BE2C (cell line): ENCODE results near the gene NPAS1.
"Not testable (repeated sequence)": the region's sequence is repeated elsewhere in the genome, so short reads cannot be mapped to it uniquely, and the experiment has no call there.

Experiments used
- DNase-seq: peaks from one replicate; pipeline ENCODE4 v3.0.0-alpha.2; 2020
- H3K27me3 ChIP-seq: fragments of 250-450 bp; sonication (Bioruptor Pico); 2 replicates; pipeline ENCODE4 v1.5.1; 2020; ENCODE audit warnings: mild to moderate bottlenecking
- H3K36me3 ChIP-seq: fragments of 250-450 bp; sonication (Bioruptor Pico); 2 replicates; pipeline ENCODE4 v1.5.1; 2020; ENCODE audit warnings: mild to moderate bottlenecking
- H3K4me1 ChIP-seq: fragments of 250-450 bp; sonication (Bioruptor Pico); 2 replicates; pipeline ENCODE4 v1.5.1; 2020
- H3K4me3 ChIP-seq: 2 replicates; pipeline ENCODE4 v1.5.1; 2011; ENCODE audit warnings: low read depth, low read length
- H3K9me3 ChIP-seq: fragments of 250-450 bp; sonication (Bioruptor Pico); 2 replicates; pipeline ENCODE4 v1.5.1; 2020
- CTCF ChIP-seq: IDR thresholded peaks from 2 replicates; pipeline ENCODE4 v1.5.1; 2012; ENCODE audit warnings: mild to moderate bottlenecking, low read depth, low read length

Gene NPAS1

DNA sequence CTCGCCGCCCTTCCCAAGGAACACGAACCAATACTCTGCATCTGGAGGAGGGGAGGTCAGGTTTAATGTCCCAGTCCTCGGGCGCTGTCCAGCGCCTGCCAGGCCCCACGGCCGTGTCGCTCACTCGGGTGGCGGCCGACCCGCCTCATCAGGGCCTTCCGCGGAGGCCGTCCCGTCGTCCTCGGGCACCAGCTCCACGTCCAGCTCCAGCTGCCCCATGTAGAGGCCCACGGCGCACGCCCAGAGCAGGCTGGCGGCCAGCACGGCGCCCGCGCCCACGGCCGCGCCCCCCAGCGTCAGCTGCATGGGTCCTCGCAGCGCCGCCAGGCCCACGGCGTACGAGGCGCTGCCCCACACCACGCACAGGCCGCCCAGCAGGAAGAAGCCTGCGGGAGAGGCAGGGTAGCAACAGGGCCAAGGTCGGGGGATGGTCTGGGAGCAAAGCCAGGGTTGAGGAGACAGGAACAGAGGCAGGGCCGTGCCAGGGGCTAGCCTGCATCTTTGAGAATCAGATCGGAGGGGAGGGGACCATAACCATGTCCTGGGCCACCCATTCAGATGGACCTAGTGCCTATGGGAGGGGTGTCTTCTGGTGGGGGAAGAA, 26.3 kb downstream of the NPAS1 start:
- Histone ChIP-seq H3K4me3 (no peak overlapping the region), H3K36me3 (no peaks in the 10 kb centered on the region; the same call in 1 of the 2 replicates), H3K27me3 (no peaks in the 10 kb centered on the region), H3K4me1 (no peaks in the 10 kb centered on the region), H3K9me3 (no peaks in the 10 kb centered on the region)
- TF ChIP-seq CTCF, result no peak
- no peak for DNase-seq

DNA sequence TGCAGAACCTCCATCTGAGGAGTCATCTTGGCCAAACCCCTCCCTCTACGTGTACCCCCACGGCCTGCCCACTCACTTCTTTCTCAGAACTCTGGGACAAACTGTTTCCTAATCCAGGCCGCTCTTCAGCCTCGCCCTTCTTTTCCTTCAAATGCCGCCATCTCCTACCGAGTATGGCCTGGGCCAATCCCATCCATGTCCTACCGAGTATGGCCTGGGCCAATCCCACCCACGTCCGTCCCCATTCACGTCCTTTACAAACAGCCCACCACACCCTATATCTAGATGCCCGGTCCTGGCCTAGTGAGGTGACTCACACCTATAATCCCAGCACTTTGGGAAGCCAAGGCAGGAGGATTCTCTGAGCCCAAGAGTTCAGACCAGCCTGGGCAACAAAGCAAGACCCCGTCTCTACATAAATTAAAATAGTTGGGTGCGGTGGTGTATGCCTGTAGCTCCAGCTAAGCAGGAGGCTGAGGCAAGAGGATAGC, 27.7 kb downstream of the NPAS1 start:
- peak overlapping the region; percentile 80 for H3K4me3 ChIP-seq
- no peaks in the 10 kb centered on the region for H3K4me1 ChIP-seq
- no peak for DNase-seq
- H3K36me3 ChIP-seq, result no peaks in the 10 kb centered on the region; the same call in 1 of the 2 replicates
- H3K9me3 ChIP-seq, result no peaks in the 10 kb centered on the region
- H3K27me3 ChIP-seq, result no peaks in the 10 kb centered on the region
- TF ChIP-seq CTCF, result no peak

DNA sequence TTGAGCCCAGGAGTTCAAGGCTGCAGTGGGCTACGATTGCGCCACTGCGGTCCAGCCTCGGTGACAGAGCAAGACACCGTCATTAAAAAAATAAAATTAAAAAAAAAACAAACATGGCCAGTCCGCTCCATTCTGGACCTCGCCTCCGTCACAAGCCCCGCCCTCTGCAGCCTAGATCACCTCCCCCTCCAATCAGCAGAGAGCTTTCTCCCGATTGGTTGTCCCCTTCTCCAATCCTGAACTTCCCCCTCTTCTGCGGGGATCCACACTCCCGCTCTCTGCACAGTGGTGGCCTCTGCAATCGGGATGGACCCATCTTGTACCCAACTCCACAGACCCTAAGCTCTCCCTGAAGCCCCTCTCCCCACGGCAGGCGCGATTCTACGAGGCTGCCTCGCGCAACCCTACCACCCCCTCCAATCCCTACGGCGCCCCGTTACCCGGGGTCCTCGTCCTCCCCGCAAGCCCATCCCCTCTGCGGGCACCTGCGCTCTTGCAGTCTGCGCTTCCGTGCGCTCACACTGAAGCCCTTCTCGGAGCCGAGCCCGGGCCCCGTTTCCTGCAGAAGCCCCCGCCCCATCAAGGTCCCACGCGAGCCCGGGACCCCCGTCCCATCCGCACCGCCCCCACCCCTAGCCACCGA, 28.2 kb downstream of the NPAS1 start:
- peak; percentile 86 for DNase-seq
- H3K9me3 ChIP-seq, result no peaks in the 10 kb centered on the region
- no peaks in the 10 kb centered on the region for H3K4me1 ChIP-seq
- TF ChIP-seq CTCF, result no peak
- peak overlapping the region; percentile 80 for H3K4me3 ChIP-seq
- H3K36me3 ChIP-seq, result no peaks in the 10 kb centered on the region; the same call in 1 of the 2 replicates
- H3K27me3 ChIP-seq, result no peaks in the 10 kb centered on the region

DNA sequence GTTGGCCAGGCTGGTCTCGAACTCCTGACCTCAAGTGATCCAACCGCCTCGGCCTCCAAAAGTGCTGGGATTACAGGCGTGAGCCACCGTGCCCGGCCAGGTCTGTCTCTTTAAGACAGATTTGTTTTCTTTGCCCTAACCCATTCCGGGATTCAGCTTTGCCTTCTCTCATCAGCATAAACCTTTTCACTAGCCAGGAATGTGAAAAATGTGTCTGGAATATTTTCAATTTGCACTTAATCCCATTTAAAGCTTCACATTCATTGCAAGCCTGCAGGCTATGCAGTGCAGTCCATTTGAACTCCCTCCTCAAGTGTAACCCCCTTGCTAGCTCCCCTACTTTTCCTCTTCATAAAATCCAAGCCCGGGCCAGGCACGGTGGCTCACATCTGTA, 29.7 kb downstream of the NPAS1 start:
- Histone ChIP-seq H3K9me3 (no peaks in the 10 kb centered on the region), H3K27me3 (no peaks in the 10 kb centered on the region), H3K4me3 (peak overlapping the region; percentile 80), H3K4me1 (no peaks in the 10 kb centered on the region), H3K36me3 (no peaks in the 10 kb centered on the region; the same call in 1 of the 2 replicates)
- TF ChIP-seq CTCF, result no peak
- no peak for DNase-seq

DNA sequence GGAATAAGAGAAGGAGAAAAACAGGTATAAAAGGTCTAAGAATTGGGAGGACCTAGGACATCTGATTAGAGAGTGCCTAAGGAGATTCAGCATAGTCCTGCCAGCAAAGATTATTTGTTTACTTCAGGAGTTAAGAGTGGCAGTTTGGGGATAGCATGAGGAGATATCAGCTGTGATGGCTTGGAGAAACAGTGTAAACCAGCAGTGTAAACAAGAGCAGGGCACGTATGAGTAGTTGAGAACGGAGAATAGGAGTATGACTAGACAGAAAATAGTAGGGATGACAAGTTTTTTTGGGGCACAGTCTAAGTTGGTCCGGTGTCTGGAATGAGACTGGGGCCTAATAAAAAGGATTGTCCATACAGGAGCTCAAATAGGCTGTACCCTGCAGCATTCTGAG, 30.9 kb downstream of the NPAS1 start:
- H3K36me3 ChIP-seq, H3K9me3 ChIP-seq, H3K27me3 ChIP-seq, H3K4me3 ChIP-seq, H3K4me1 ChIP-seq, DNase-seq: not testable (repeated sequence)

- Histone ChIP-seq H3K27me3 (no peaks in the 10 kb centered on the region), H3K36me3 (no peaks in the 10 kb centered on the region), H3K4me1 (no peaks in the 10 kb centered on the region), H3K4me3 (no peak overlapping the region), H3K9me3 (no peaks in the 10 kb centered on the region)
- TF ChIP-seq CTCF, result no peak
- no peak for DNase-seq
Measured at GRCh38 chr19:47056411-47056810, 36.8 kb downstream of the NPAS1 start.
